HG03095 (cell line): ENCODE measurements around the gene MYO1H.

Experiments
- ATAC-seq: cut with Tn5 transposase; IDR thresholded peaks from one replicate; pipeline ENCODE4 v1.9.1; 2021; ENCODE audit warnings: moderate library complexity; ENCODE audit not compliant: unreplicated experiment

Gene MYO1H

DNA sequence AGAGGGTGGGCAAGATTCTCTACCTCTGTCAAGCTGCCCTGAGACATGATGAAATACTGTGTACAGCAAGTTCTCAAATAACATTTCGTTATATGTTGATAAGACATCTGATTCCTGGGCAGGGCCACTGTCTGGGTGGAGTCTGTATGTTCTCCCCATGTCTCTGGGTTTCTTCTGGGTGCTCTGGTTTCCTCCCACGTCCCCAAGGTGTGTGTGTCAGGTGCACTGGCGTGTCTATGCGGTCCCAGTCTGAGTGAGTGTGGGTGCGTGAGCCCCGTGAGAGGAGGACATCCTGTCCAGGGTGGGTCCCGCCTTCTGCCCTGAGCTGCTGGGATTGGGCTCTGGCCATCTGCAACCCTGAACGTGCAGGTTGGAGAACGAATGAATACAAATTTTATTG lies 99.8 kb downstream of the MYO1H start:
- ATAC-seq: no peak

DNA sequence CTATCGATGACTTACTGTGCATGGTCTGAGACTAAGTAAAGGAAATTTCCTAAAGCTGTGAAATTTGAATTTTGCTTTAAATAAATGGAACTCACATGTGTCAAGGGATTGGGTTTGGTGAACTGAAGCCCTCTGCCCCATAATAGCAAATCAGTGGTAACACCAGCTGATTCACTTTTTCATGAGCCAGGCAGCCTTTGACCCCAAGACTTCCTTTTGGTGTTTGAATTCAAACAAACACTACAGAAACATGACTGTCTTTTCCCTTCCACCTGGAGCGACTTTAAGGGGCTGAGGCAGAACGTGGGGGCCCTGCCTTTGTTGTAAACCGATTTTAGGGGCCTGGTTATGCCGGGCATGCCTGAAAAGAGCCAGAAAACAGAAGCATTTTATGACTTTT lies 100.6 kb downstream of the MYO1H start:
- no peak for ATAC-seq

DNA sequence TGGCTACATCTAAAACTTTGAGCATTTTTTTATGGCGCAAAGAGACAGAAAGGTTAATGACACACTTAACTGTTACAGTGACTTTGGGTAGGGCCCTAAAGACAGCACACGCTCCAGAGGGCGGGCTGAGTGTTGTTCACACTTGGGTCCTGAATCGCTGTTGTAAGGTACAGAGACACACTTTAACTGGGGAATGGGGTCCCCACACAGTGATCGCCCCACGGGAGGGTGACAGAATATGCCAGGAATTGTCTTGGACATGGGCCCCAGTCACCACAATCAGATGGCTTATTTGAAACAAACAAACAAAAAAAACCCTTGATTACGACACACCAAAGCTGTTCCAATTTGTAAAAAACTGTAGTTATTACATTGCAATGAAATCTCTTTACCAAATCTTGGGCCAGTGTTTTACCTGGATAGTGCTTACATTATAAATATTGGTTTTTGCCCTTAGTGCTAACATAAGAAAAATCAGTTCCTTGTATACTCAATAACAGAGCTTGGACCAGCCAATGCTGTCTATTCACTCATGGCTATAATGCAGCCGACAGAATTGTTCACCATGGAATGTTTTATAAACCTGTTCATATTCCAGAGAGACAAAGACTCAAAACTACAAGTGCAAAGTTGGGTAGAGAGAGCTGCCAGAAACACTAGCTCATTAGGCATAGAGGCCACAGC lies 101.1 kb downstream of the MYO1H start:
- ATAC-seq: no peak

DNA sequence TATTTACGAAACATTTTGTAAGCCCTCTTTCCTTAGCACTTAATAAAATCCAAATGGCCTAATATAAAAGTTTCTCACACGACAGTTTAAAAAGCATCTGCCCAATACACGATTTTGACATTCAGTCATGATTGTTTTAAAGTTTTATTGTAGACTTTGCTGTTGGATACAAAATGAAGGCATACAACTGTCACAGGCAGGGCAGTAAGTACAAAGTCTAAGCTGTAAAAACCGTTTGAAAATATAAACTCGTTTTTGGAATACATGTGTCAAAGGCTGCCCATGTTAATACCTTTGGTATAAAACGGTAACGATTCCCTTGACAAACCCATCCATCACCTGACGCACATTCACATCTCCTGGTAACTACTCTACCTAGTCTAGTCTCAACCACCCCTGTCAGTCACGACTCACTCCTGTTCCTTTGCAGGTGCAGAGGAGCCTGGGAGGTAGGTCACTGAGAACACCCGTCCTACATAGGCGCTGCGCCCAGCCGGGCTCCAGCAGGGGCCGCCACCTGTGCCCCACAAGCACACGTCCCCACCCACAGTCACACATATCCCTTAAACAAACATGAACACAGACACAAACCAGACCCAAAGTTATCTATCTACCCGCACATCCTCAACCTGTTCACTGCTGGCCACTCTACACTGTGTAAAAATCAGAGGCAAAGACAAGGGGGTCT lies 102.3 kb downstream of the MYO1H start:
- ATAC-seq: no peak

DNA sequence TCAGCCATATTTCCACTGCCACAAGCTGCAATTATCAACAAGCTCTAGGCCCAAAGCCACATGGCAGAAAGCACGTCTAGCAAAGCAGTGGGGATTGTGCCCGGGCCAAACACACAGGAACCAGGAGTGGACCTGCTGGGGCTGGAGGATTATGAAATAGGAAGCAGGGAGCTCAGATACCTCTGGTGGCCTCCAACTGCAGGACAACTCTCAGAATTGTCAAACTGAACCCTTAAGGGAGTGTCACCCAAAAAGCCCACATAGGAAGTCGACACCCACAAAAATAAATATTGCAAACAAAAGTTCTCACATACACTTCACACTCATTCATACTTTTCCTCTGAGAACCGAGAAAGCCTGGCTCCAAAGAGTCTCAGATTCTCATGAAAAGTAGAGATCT lies 103.3 kb downstream of the MYO1H start:
- ATAC-seq: no peak

DNA sequence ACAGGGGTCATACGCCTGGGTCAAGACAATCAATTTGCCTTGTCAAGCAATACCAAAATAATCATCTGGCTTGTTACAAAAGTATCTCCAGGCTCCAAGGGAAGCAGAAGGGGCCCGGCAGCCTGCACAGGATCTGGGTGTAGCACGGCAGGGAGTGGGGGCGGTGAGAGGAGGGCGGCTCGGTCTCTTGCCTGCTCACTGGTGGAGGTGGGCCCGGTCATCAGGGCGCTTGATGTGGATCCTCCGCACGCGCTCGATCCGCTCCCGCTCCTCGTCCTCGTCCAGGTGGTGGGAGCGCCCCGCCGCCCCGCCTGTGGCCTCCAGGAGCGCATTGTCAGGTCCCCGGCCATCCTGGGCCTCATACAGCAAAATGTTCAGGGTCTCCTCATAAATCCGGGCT lies 103.7 kb downstream of the MYO1H start:
- ATAC-seq: no peak

DNA sequence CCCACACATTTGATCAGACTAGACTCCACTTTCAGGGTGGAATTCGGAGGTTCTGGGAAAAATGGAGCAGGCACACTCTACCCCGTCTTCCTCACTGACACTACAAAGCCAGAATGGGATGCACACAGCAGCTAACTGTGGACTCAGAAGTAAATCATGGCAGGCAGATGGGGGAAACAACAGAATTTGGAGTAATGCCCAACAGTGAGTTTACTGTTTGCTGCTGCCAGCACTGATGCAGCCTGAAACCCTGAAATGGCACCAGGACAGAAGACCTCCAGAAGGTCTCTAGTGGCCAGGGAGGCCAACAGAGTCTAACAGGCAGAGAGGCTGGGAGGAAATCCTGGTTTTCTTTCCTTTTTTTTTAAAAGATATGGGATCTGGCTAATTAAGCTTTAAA lies 104.8 kb downstream of the MYO1H start:
- no peak for ATAC-seq

DNA sequence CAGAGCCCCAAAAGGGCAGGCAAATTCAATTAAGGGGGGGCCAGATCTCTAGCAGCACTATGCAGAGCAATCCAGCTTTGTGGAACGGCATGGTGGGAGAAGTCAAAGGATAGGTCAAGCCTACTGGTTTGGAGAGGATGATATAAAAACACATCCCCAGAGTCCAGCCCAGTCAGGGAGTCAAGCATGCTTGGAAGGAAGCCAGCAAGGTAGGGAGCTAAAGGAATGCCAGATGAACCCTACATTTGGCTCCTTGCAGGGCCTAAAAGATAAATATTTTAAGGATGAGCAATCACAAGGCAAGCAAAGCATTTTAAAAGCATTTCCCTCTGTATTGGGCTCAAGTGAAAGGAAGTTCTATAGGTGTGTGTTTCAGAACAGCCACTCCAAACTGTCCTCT lies 108.0 kb downstream of the MYO1H start:
- no peak for ATAC-seq

DNA sequence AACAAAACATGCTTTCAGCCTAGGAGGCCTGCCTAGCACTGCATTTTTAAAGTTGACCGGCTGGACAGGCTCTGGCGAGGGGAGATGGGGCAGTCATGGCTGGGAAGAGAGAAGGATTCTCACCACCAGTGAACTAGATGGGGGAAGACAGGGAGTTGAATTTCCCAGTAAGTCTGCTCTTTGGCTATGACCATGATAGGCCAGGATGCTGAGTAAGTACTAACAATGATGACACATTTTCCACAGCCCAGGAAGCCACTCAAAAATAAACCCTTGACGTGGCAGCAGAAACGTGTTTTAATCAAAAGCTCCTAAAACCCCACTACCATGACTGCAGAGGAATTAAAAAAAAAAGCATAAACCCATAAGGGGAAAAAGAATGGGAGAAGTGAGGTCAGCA lies 110.4 kb downstream of the MYO1H start:
- ATAC-seq: no peak

DNA sequence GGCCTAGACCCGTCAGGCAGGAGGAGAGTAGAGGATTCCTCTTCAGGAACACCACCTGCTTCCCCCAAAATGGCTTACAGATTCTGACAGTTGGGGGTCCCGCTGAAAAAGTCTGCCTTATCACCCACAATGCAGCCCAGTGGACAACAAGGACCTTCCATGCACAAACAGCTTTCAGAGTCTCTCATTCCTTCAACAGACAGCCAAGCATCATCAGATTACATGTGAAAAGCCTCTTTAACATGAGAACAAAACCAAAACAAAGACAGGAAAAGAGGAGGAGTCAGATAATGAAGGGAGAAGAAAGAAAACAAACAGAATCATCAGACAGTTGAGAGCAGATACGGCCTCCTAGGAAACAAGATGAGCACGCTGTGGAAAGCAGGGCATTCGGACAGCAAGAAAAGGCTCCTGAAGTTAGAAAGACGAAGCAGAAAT lies 111.1 kb downstream of the MYO1H start:
- ATAC-seq: no peak

DNA sequence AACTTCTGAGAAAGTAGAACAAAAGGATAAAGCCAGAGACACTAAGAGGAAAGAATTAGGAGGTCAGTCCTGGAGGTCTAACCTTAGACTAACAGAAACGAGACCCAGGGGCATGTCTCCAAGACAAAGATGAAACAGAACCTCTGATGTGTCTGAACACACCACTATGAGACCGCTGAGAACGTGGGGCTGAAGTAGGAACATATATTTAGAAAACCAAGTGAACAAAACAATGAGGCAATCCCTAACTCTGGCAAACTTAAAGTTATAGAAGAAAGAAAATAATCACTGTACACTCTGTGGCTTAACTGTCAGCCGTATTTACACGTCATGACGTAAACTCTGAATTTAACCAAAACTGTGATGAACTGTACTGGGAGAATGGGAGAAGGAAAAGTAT lies 111.5 kb downstream of the MYO1H start:
- ATAC-seq: no peak

DNA sequence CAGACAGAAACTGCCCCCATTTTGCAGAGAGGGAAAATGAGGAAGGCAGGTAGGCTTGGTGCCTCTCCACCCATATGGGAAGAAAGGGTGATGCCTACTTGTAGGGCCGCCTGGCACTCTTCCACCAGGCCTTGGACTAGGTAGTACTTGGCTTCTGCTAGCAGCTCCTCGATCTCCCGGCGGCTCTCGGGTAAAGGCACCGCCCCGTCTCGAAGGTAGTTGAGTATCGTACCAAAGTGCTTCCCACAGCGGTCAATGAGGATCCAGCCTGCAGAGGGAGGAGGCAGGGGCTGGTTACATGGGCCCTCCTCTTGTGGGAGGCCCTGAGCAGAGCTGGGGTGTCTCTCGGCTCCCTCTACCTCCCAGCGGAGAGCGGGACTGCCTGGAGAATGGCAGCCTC lies 112.8 kb downstream of the MYO1H start:
- no peak for ATAC-seq

DNA sequence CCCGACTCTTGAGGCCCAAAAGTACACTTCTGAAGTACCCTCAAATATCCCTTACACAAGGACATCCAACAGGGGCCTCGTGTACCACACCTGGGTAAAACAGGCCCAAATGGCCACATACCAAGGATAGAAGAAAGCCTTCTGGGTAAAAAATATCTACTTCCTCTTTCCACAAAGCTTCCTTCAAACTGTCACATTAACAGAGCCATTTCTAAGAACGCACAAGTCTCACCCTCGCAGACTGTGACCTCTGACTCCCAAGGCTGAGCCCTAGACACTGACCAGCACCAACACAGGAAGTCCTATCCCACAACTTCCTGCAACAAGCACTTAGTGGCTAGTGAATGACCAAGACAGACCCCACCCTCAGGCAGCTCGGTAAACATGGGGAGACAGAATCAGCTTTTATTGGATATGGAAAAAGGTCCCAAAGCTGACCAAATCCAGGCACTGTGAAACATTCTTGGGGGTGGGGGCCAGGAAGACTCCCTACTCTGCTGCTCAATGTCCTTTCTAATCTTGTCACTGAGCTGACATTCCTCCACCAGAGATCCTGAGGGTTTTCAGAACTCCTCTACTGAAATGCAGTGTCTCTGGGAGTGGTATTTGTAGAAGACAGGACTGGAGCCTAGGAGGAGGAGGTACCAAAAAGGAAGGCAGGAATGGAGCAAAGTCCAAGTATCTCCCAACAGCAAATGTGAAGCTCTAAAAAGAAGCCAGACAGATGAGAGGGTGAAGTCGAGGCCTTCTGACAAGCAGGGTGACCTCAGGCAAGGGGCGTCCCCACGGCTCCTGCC lies 113.5 kb downstream of the MYO1H start:
- ATAC-seq: no peak

DNA sequence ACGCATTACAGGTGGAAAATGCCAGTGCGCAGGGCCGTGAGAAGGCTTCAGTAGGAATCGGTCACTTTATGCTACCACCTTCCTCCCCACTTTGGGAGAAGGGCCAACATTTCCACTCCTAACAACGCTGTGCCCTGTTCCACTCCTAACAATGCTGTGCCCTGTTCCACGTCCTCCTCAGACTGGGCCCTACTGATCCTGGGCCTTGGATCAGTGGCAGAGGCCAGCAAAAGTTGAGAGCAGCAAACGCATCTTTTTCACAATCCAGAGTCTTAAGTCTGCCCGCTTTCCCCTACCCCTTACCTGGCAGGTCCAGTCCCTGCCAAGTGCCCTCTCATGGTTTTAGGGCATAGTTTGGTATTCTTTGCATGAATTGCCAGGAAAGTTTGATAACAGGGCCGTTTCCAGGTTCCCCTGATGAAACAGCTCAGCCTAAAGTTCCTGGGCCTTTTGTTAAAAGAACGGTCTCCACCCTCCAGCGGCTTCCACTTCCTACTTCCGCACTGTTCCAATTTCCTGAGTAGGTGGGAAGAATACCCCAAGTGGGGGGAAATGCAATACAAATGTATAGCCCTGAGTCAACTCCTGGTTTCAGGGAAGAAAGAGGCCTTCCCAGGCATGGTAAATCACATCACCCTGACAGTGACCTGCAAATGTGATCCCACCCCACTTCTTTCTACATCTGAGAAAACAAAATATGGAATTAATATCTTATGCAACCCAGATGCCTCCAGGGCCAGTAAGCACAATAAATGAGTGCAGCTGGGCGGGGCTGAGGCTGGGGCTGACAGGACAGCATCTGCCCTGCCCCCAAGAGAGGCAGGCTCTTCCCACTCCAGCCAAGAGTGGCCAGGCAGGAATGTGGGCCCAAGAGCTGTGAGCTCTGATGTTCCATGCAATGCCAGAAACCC lies 114.4 kb downstream of the MYO1H start:
- no peak for ATAC-seq

DNA sequence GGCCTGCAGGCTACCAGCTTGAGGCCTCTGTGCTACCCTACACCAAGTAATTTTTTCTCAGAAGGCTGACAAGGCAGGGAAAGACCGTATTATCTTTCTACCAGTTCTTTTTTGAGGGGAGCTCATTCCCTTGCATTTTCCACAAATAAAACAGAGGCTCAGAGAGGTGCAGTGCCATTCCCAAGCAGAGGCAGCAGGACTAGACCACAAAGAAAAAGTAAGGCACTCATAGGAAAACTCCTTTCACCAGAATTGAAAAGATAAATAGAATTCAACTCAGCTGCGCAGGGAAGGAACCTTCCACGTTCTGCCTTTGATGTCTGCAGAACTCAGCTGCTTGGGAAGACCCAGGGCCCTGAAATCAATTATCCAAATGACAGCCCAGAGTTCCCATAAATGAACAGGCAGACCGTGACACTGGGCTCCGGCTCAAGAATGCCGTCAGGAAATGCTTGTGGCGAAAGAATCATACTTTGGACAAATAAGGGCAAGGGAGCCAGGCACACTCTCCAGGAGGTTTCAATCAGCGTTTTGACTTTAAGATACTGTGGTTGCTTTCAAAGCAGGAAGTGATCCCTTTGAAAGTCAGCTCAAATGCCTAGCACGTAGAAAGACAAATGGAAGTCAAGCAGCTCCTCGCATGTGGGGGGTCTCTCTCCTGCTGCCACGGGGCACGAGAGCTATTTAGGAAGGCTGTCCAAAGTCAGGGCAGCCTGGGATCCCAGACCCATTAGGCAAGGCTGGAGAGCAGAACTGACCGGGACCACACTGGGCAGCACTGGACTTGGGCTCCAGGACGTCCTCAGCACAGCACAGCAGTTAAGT lies 115.4 kb downstream of the MYO1H start:
- ATAC-seq: no peak

DNA sequence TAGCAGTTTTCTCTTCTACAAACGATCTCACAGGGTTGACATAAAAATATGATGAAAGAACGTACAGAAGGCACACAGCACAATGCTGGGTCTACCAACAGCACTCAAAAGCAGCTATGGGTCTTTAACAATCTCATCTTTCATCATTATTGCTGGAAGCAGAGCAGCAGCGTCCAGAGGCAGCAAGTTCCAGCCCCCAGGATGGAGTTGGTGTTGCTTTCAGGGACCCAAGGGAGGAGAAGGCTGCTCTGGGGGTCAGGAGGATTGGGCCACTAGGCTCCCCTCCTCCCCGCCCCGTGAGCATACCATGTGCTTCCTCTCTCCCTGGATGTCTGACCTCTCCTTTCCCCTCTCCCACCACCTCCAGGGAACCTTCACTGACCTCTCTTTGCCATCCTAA lies 116.1 kb downstream of the MYO1H start:
- no peak for ATAC-seq

DNA sequence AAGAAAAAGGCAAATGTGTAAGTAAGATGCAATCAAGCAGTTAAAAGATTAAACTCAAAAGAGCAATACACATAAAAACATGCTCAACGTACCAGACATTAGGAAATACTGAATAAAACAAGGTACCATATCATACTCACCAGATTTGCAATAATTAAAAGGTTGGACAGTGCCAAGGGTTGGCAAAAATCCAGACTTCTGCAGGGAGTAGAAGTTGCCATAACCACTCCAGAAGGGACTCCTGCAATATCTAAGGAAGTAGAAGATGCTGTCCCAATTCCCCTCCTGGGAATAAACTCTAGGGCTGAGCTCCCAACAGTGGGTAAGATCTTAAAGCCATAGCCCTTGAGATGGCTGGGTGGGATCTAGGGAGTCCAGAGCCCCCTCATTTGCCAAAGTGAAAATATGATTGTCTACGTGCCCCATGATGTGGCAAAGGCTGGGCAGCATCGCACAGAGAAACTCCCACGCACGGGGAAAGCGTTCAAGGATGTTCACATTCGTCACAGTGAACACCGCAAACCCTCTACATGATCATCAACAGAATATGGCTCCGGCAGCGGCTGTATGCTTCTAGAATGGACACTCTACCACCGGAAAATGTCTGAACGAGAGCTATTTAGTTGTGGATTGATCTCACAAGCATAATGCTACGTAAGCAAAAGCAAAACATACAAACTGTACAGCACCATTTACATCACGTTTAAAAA lies 117.1 kb downstream of the MYO1H start:
- no peak for ATAC-seq

DNA sequence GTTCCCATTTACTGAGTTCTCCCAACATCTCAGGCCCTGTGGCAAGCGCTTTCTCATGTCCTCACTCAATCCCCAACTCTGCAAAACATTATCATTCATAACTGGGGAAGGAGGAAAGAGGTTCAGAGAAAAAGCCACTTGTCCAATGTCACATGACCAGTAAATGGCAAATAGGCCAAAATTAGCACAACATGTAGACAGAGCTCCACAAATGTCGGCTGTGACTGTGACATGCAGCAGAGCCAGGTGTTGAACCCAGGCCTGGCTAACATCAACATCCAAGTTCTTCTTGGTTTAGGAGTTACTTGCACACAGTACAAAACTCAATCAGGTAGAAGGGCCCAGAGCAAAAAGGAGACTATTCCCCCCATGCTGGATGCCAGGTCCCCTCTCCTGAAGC lies 118.6 kb downstream of the MYO1H start:
- no peak for ATAC-seq

DNA sequence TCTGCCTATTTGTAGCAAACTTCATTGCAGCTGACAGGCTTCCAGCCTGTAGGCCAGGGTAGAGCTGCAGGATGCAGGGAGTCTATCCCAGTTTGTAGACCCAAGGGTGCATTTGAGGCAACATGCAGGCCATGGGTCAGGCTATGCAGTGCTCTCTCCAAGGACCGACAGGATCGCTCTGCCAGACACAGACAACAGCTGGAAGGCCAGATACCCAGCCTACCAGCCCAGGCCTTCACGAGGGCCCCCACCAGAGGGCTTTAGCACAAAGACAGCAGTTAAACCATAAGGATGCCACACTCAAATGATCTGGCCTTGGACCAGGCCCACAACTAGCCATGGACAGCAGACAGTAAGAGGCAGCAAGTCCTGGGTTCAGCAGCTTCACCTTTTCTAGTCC lies 119.1 kb downstream of the MYO1H start:
- no peak for ATAC-seq
